Spleen (tissue), 7 donors: ENCODE results near the gene SARS1.

Experiments used
- CTCF ChIP-seq, 11 experiments: fragments of 200-600 bp in 7 of 11; fragments of 450-650 bp in 4 of 11; sonication (generic) in 4 of 11; IDR thresholded peaks in 8 of 11; conservative IDR thresholded peaks in 3 of 11; 1 replicate in 7 of 11; 2 replicates in 4 of 11; pipeline versions ENCODE4 v1.4.0 to v1.8.0; 2016 to 2021; ENCODE audit warnings: antibody characterized with exemption in 11 of 11, inconsistent platforms in 4 of 11, mild to moderate bottlenecking in 1 of 11
- POLR2A ChIP-seq, 3 donors: fragments of 450-650 bp; IDR thresholded peaks; one replicate each; pipeline ENCODE4 v1.5.1; 2017; ENCODE audit warnings: antibody characterized with exemption in 3 of 3, mild to moderate bottlenecking in 1 of 3
- donor health status: DM: no; HTN: no; CAD: no; lungs with moderate emphysema.
- donor health status: DM: no; HTN: no; CAD: no.
- donor health status: DM: no; HTN: no; CAD: no.

GRCh38 chr1:109186733-109187086 lies 27.0 kb upstream of the SARS1 start:
- TF ChIP-seq CTCF (IDR thresholded peaks at IDR 0.05 in 8 of 11, conservative IDR thresholded peaks at IDR 0.05 in 3 of 11) (no peak), POLR2A (IDR thresholded peaks at IDR 0.05) (no peak)
